Measurements from ENCODE around the gene NPDC1. TPM values are rescaled to one million over a fixed set of nuclear protein-coding genes. Genes with fewer than 3 reads are reported as not detected.

Gene NPDC1
- total RNA-seq, 4 donors from 2014 or later: 45.3 to 119 (median 91.5) TPM

DNA sequence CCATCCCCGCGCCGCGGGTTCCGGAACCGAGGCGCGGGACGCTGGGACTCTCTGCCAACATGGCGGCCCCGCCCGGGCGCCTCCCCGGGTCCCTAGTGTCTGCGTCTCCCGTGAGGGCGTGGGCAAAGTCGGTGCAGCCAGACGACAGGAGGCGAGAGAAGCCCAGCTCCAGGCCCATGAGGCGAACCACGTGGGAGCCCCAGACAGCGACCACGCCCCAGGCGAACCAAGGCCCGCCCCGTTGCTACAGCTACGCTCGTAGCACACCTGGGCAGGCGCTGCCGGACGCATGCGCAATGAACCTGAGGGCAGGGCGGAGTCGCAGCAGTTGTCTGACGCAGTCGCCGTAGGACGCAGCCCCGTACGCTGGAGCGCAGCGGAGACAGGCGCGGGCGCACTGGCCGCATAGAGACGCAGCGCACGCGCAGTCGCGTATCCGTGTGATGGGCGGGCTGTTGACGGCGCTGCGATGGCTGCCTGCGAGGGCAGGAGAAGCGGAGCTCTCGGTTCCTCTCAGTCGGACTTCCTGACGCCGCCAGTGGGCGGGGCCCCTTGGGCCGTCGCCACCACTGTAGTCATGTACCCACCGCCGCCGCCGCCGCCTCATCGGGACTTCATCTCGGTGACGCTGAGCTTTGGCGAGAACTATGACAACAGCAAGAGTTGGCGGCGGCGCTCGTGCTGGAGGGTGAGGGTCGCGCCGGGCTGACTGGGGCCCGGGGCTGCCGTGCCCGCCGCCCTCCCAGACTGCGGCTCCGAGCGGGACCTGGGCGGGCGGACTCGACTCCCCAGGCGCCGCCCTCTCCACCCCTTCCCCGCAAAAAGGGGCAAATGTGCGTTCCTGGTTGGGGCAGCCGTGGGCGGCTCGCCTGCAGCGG is 40.8 kb upstream of the NPDC1 start, which contains the start of gene MAN1B1:
TSS of gene MAN1B1 (plus strand) at position 455 of the 878 bp plus-strand sequence. CDS start at position 470, 15 bp downstream.
- DNase-seq (ENCODE audit: extremely low spot score): peak; percentile 99
- TF ChIP-seq POLR2A (IDR thresholded peaks at IDR 0.05; ENCODE audit: low read depth) (peak; percentile 46), POLR2AphosphoS5 (IDR thresholded peaks at IDR 0.05) (peak; percentile 96 to 100), EP300 (IDR thresholded peaks at IDR 0.05) (no peak)
- TF ChIP-seq, protein P1, sequence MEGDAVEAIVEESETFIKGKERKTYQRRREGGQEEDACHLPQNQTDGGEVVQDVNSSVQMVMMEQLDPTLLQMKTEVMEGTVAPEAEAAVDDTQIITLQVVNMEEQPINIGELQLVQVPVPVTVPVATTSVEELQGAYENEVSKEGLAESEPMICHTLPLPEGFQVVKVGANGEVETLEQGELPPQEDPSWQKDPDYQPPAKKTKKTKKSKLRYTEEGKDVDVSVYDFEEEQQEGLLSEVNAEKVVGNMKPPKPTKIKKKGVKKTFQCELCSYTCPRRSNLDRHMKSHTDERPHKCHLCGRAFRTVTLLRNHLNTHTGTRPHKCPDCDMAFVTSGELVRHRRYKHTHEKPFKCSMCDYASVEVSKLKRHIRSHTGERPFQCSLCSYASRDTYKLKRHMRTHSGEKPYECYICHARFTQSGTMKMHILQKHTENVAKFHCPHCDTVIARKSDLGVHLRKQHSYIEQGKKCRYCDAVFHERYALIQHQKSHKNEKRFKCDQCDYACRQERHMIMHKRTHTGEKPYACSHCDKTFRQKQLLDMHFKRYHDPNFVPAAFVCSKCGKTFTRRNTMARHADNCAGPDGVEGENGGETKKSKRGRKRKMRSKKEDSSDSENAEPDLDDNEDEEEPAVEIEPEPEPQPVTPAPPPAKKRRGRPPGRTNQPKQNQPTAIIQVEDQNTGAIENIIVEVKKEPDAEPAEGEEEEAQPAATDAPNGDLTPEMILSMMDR (IDR thresholded peaks at IDR 0.05): peak in 1 of 3 experiments; percentile 30
- Histone ChIP-seq H3K4me3 (peak within 1 kb of the TSS; percentile 79 to 95 (median 86)), H3K36me3 (peaks cover 6 to 47% (median 38%) of the 10 kb centered on the region in 4 donors), H3K4me1 (peaks cover 19 to 64% (median 49%) of the 10 kb centered on the region in 4 donors), H3K27ac (replicated peaks in 1 of 4) (peak within 1 kb of the TSS; percentile 95 to 99 (median 98)), H3K27me3 (no peaks in the 10 kb centered on the region), H3K9me3 (no peaks in the 10 kb centered on the region)
- intact Hi-C loops (cut with DNase I): no loop called here
- under 1% methylated on average over 17 of the region's 101 CpGs for WGBS

DNA sequence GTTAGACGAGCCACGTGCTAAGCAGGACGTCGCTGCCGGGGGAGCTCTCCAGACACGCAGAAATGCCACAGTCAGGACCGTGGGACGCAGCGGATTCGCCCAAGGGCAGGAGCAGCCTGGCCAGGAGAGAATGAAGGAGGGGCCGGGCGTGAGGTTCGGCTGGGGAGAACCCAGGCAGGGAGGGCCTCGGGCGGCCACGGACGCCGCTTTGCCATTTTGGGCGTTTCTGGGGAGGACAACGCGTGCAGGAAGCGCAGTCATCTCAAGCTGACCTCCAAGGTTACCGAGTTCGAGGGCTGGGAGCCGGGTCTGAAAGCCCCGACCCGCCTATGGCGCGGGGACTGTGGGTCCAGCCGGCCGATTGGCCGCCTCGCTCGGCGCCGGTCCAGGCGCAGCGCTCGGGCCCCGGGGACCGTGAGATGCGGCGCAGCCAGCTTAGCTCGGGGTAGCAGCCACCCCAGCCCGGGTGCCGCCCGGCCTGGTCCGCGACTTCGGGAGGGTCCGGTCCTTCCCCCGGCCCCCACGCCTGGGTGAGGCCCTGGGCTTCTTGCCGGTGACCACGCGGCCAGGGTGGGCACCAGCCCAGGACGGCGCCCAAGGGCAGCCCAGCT is 40.0 kb upstream of the NPDC1 start:
- TF ChIP-seq POLR2AphosphoS5 (IDR thresholded peaks at IDR 0.05) (no peak), POLR2A (IDR thresholded peaks at IDR 0.05; ENCODE audit: low read depth) (no peak), EP300 (IDR thresholded peaks at IDR 0.05) (no peak)
- TF ChIP-seq, protein P1 (IDR thresholded peaks at IDR 0.05): no peak
- intact Hi-C loops (cut with DNase I): no loop called here
- Histone ChIP-seq H3K36me3 (peaks cover 6 to 49% (median 41%) of the 10 kb centered on the region in 4 donors), H3K4me1 (peaks cover 19 to 64% (median 49%) of the 10 kb centered on the region in 4 donors), H3K27ac (replicated peaks in 1 of 4) (peak overlapping the region; percentile 95 to 99 (median 98)), H3K27me3 (no peaks in the 10 kb centered on the region), H3K9me3 (no peaks in the 10 kb centered on the region), H3K4me3 (peak overlapping the region; percentile 79 to 95 (median 86))
- WGBS: 5% methylated on average over 22 of the region's 58 CpGs
- no peak for DNase-seq (ENCODE audit: extremely low spot score)

DNA sequence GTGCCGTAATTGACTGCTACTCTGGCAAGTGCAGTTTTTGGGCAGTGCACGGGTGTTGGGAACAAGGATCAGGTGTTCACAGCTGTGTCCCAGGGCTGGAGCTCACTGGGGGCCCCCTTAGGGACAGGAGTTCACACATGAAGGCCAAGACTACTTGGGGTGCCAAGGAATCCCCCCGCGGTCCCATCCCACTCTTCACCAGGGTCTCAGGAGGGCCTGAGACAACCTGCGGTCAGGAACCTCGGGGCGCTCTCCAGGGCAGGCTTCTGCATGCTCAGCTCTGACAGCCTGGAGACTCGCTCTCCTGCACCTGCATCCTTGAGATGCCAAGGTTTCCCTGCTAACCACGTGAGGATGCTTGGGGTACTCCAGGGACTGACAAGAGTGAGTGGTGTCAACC is 38.5 kb upstream of the NPDC1 start:
- WGBS: 77% methylated on average over 3 of the region's 9 CpGs
- H3K9me3 ChIP-seq: no peaks in the 10 kb centered on the region
- intact Hi-C loops (cut with DNase I): no loop called here
- TF ChIP-seq POLR2AphosphoS5 (IDR thresholded peaks at IDR 0.05) (no peak), POLR2A (IDR thresholded peaks at IDR 0.05; ENCODE audit: low read depth) (no peak), EP300 (IDR thresholded peaks at IDR 0.05) (no peak)
- TF ChIP-seq, protein P1 (IDR thresholded peaks at IDR 0.05): no peak
- H3K4me1 ChIP-seq: peaks cover 19 to 64% (median 48%) of the 10 kb centered on the region in 4 donors
- no peak for DNase-seq (ENCODE audit: extremely low spot score)
- peaks cover 0 to under 1% (median 0%) of the 10 kb centered on the region in 4 donors for H3K27me3 ChIP-seq
- no peak overlapping the region for H3K4me3 ChIP-seq
- peaks cover 6 to 49% (median 42%) of the 10 kb centered on the region in 4 donors for H3K36me3 ChIP-seq
- peak overlapping the region in 3 of 4 donors; percentile 69 to 98 (median 74) for H3K27ac ChIP-seq (replicated peaks in 1 of 4)

DNA sequence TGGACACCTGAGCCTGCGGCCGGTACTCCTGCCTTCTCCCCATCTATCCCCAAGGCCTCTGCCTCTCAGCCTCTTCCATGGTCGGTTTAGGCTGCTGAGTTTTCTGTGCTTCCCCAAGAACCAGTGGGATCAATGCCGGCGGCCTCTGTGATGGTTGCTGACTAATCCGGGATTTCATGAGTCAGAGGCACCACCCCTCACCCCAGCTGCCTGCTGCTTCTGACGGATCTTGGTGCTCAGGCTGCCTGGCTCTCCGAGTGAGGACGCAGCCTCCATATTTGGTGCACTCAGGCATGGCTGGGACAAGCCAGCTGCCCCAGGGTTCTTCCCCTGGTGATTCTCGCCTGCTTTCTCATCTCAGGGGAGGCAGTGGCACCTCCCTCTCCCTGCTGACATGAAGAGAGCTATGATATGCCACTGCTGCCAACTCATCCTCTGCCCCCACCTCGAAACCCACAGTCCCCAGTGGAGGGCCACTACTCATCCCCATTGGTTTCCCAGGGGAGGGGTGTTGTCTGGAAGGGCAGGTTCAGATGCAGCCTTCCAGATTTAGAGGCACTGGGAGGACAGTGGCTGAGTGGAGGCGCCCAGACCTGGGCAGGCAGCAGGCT is 37.5 kb upstream of the NPDC1 start:
- TF ChIP-seq POLR2AphosphoS5 (IDR thresholded peaks at IDR 0.05): peak; percentile 51 to 55
- TF ChIP-seq, protein P1 (IDR thresholded peaks at IDR 0.05): no peak
- DNase-seq (ENCODE audit: extremely low spot score): peak; percentile 93
- H3K27ac ChIP-seq (replicated peaks in 1 of 4): peak overlapping the region; percentile 69 to 98 (median 75)
- H3K27me3 ChIP-seq: peaks cover 0 to 9% (median 0%) of the 10 kb centered on the region in 4 donors
- H3K9me3 ChIP-seq: no peaks in the 10 kb centered on the region
- H3K4me3 ChIP-seq: no peak overlapping the region
- WGBS: 57% methylated on average over 9 of the region's 12 CpGs
- H3K4me1 ChIP-seq: peaks cover 22 to 64% (median 54%) of the 10 kb centered on the region in 4 donors
- peaks cover 6 to 51% (median 49%) of the 10 kb centered on the region in 4 donors for H3K36me3 ChIP-seq
- intact Hi-C loops (cut with DNase I): no loop called here
